Lower lobe of right lung (tissue), 2 donors: Measurements from ENCODE around the gene MS4A13. TPM values are rescaled to one million over a fixed set of nuclear protein-coding genes. Genes with fewer than 3 reads are reported as not detected.
"Not testable (repeated sequence)": the region's sequence is repeated elsewhere in the genome, so short reads cannot be mapped to it uniquely, and the experiment has no call there.

Experiments used
- ATAC-seq, 2 donors: fragments of 200-7000 bp; cut with Tn5 transposase; one replicate each; pipeline ENCODE4 v1.9.1; 2020 to 2022; ENCODE audit warnings: mild to moderate bottlenecking in 2 of 2, moderate library complexity in 2 of 2
- DNase-seq: peaks from one replicate; pipeline ENCODE4 v3.0.0-alpha.2; 2020
- H3K27ac ChIP-seq: fragments of 200-600 bp; one replicate; pipeline ENCODE4 v1.8.0; 2022
- H3K27me3 ChIP-seq: fragments of 200-600 bp; one replicate; pipeline ENCODE4 v1.8.0; 2022; ENCODE audit warnings: low read depth
- H3K36me3 ChIP-seq: fragments of 200-600 bp; one replicate; pipeline ENCODE4 v1.8.0; 2022; ENCODE audit warnings: mild to moderate bottlenecking
- H3K4me1 ChIP-seq: fragments of 200-600 bp; one replicate; pipeline ENCODE4 v1.8.0; 2022
- H3K4me3 ChIP-seq: fragments of 200-600 bp; one replicate; pipeline ENCODE4 v1.8.0; 2022; ENCODE audit warnings: mild to moderate bottlenecking
- H3K9me3 ChIP-seq: fragments of 200-600 bp; one replicate; pipeline ENCODE4 v1.8.0; 2022
- CTCF ChIP-seq: fragments of 200-600 bp; IDR thresholded peaks from one replicate; pipeline ENCODE4 v1.8.0; 2022; ENCODE audit warnings: antibody characterized with exemption, mild to moderate bottlenecking
- intact Hi-C: fragments of 100-400 bp; cut with DNase I; formaldehyde crosslinking; loops from one replicate; pipeline ENCODE4 v1.11.0; 2022
- total RNA-seq: library from RNA; stranded (reverse); fragmentation: NEBNext Ultra II Directional; extraction: Animal tissue kit (Norgen Biotek cat#: 25700); gene quantifications from one replicate; pipeline ENCODE4 v1.2.1, GENCODE V29; 2021
- donor health status: DM: no; HTN: yes; CAD: no; lungs with severe emphysema.

The MS4A13 gene
- total RNA-seq, 1 donor from 2014 or later, result not detected

GRCh38 chr11:60512651-60513225, 2.5 kb upstream of the MS4A13 start:
- Histone ChIP-seq H3K27ac (no peak overlapping the region), H3K36me3 (no peaks in the 10 kb centered on the region), H3K27me3 (no peaks in the 10 kb centered on the region), H3K4me3 (no peak overlapping the region), H3K4me1 (no peaks in the 10 kb centered on the region), H3K9me3 (no peaks in the 10 kb centered on the region)
- DNase-seq (no peak), ATAC-seq (no peak)
- no peak for TF ChIP-seq CTCF
- intact Hi-C loops, result no loop called here

- Histone ChIP-seq H3K27ac (no peak overlapping the region), H3K27me3 (no peaks in the 10 kb centered on the region), H3K4me3 (no peak overlapping the region), H3K9me3 (no peaks in the 10 kb centered on the region), H3K36me3 (no peaks in the 10 kb centered on the region), H3K4me1 (no peaks in the 10 kb centered on the region)
- intact Hi-C loops, result no loop called here
- no peak for DNase-seq
- no peak for ATAC-seq
- no peak for TF ChIP-seq CTCF
Observed at GRCh38 chr11:60513496-60514460, 1.4 kb upstream of the MS4A13 start.

GRCh38 chr11:60528465-60528864, 13.3 kb downstream of the MS4A13 start:
- TF ChIP-seq CTCF, result no peak
- no peak overlapping the region for H3K4me3 ChIP-seq
- ATAC-seq (no peak), DNase-seq (no peak)
- no peaks in the 10 kb centered on the region for H3K36me3 ChIP-seq
- intact Hi-C loops, result no loop called here
- no peaks in the 10 kb centered on the region for H3K4me1 ChIP-seq
- no peaks in the 10 kb centered on the region for H3K9me3 ChIP-seq
- H3K27ac ChIP-seq, result no peak overlapping the region
- no peaks in the 10 kb centered on the region for H3K27me3 ChIP-seq

GRCh38 chr11:60528934-60529333, 13.7 kb downstream of the MS4A13 start:
- TF ChIP-seq CTCF, result no peak
- no peaks in the 10 kb centered on the region for H3K36me3 ChIP-seq
- no peak overlapping the region for H3K27ac ChIP-seq
- DNase-seq, result no peak
- no peaks in the 10 kb centered on the region for H3K4me1 ChIP-seq
- H3K4me3 ChIP-seq, result no peak overlapping the region
- no peaks in the 10 kb centered on the region for H3K27me3 ChIP-seq
- peak; percentile 59 to 62 for ATAC-seq
- intact Hi-C loops, result no loop called here
- no peaks in the 10 kb centered on the region for H3K9me3 ChIP-seq

- Histone ChIP-seq H3K36me3 (no peaks in the 10 kb centered on the region), H3K4me1 (no peaks in the 10 kb centered on the region), H3K27ac (no peak overlapping the region), H3K9me3 (no peaks in the 10 kb centered on the region), H3K4me3 (no peak overlapping the region), H3K27me3 (no peaks in the 10 kb centered on the region)
- no peak for ATAC-seq
- TF ChIP-seq CTCF, result no peak
- no peak for DNase-seq
- intact Hi-C loops, result no loop called here
Observed at GRCh38 chr11:60530454-60531100, 15.4 kb downstream of the MS4A13 start.

GRCh38 chr11:60532383-60532782, 17.2 kb downstream of the MS4A13 start:
- H3K4me3 ChIP-seq, H3K9me3 ChIP-seq, intact Hi-C loops, DNase-seq, H3K36me3 ChIP-seq, H3K4me1 ChIP-seq, H3K27ac ChIP-seq, ATAC-seq, H3K27me3 ChIP-seq: not testable (repeated sequence)

GRCh38 chr11:60538627-60539026, 23.4 kb downstream of the MS4A13 start:
- H3K9me3 ChIP-seq, result not testable (repeated sequence)

More at GRCh38 chr11:60538627-60539026, 23.4 kb downstream of the MS4A13 start:
- H3K27ac ChIP-seq, H3K36me3 ChIP-seq, DNase-seq, intact Hi-C loops, H3K27me3 ChIP-seq, H3K4me3 ChIP-seq, ATAC-seq, H3K4me1 ChIP-seq: not testable (repeated sequence)
